ENCODE measurements around the gene KCNIP1. TPM values are rescaled to one million over a fixed set of nuclear protein-coding genes. Genes with fewer than 3 reads are reported as not detected.

KCNIP1 gene
- polyA plus RNA-seq, 2 of the 4 experiments (the other 2 are of a cell fraction): not detected

GRCh38 chr5:170557314-170557713 is 53.5 kb downstream of the KCNIP1 start:
- H3K4me1 ChIP-seq: no peaks in the 10 kb centered on the region
- no peak overlapping the region for H3K4me2 ChIP-seq
- H3K9me3 ChIP-seq: no peaks in the 10 kb centered on the region
- DNase-seq (ENCODE audit: low read depth in 1 of 2, low spot score in 1 of 2) (no peak), FAIRE-seq (no peak), ATAC-seq (no peak)
- WGBS (ENCODE audit: missing lambda C conversion rate): 31% methylated on average over 3 of the region's 3 CpGs
- ChIA-PET POLR2A (no interaction called here), CTCF (interaction anchor here (0.8 to 2.3 kb wide), 3 partner anchors 9 to 74 kb away, joined by 3 to 6 read pairs (median 3); no protein-coding TSS in a partner anchor)
- no peak overlapping the region for H3K27ac ChIP-seq
- H3K4me3 ChIP-seq: no peak overlapping the region
- no peak for TF ChIP-seq EHF (CRISPR knock-in tag; IDR thresholded peaks at IDR 0.05)
- TF ChIP-seq ZNF302 (CRISPR knock-in tag; IDR thresholded peaks at IDR 0.05): no peak
- no peak for TF ChIP-seq ZSCAN20 (CRISPR knock-in tag; IDR thresholded peaks at IDR 0.05)
- TF ChIP-seq KDM1A (IDR thresholded peaks at IDR 0.05; ENCODE audit: low read depth): no peak
- no peak for TF ChIP-seq HOXB13 (CRISPR knock-in tag; IDR thresholded peaks at IDR 0.05; ENCODE audit: low read depth)
- no peak for TF ChIP-seq HES2 (IDR thresholded peaks at IDR 0.05)
- no peak for TF ChIP-seq RAD21 (conservative IDR thresholded peaks at IDR 0.05 in 1 of 2, IDR thresholded peaks at IDR 0.05 in 1 of 2)
- no peak for TF ChIP-seq POLR2AphosphoS2 (conservative IDR thresholded peaks at IDR 0.05; ENCODE audit: low read length)
- TF ChIP-seq TFCP2L1 (CRISPR knock-in tag; IDR thresholded peaks at IDR 0.05): no peak
- TF ChIP-seq KDM5A (IDR thresholded peaks at IDR 0.05): no peak
- TF ChIP-seq RFX5 (IDR thresholded peaks at IDR 0.05): no peak
- no peak for TF ChIP-seq PHF8 (IDR thresholded peaks at IDR 0.05; ENCODE audit: borderline replicate concordance, low read depth)
- no peak for TF ChIP-seq SMC3 (IDR thresholded peaks at IDR 0.05)
- no peak for TF ChIP-seq ZFP36 (IDR thresholded peaks at IDR 0.05; ENCODE audit: borderline replicate concordance, partially characterized antibody)
- TF ChIP-seq POLR2A (IDR thresholded peaks at IDR 0.05; ENCODE audit: low read length): no peak
- TF ChIP-seq TP53 (CRISPR knock-in tag; IDR thresholded peaks at IDR 0.05): no peak
- no peak for TF ChIP-seq ESRRA (IDR thresholded peaks at IDR 0.05; ENCODE audit: borderline replicate concordance, low read length)
- no peak for TF ChIP-seq CBX2 (IDR thresholded peaks at IDR 0.05; ENCODE audit: borderline replicate concordance, low read depth)
- TF ChIP-seq NPAS2 (CRISPR knock-in tag; IDR thresholded peaks at IDR 0.05; ENCODE audit: borderline replicate concordance): no peak
- no peak for TF ChIP-seq MYC (IDR thresholded peaks at IDR 0.05; ENCODE audit: borderline replicate concordance, low read length)

GRCh38 chr5:170559296-170559695 is 55.5 kb downstream of the KCNIP1 start:
- H3K4me2 ChIP-seq: no peak overlapping the region
- 37% methylated on average over 3 of the region's 3 CpGs for whole genome bisulfite sequencing (ENCODE audit: missing lambda C conversion rate)
- FAIRE-seq (no peak), ATAC-seq (no peak), DNase-seq (ENCODE audit: low read depth in 1 of 2, low spot score in 1 of 2) (no peak)
- H3K27ac ChIP-seq: no peak overlapping the region
- H3K4me3 ChIP-seq: no peak overlapping the region
- H3K9me3 ChIP-seq: no peaks in the 10 kb centered on the region
- POLR2A ChIA-PET: no interaction called here
- CTCF ChIA-PET: no interaction called here
- H3K4me1 ChIP-seq: no peaks in the 10 kb centered on the region
- TF ChIP-seq EHF (CRISPR knock-in tag; IDR thresholded peaks at IDR 0.05) (no peak), CHD4 (IDR thresholded peaks at IDR 0.05; ENCODE audit: borderline replicate concordance) (no peak), CTCF (IDR thresholded peaks at IDR 0.05) (no peak), NR3C1 (IDR thresholded peaks at IDR 0.05) (no peak), HOXB5 (CRISPR knock-in tag; IDR thresholded peaks at IDR 0.05) (no peak), EHMT2 (IDR thresholded peaks at IDR 0.05; ENCODE audit: low read depth) (no peak), RARB (CRISPR knock-in tag; IDR thresholded peaks at IDR 0.05) (no peak)
